ENCODE results near the gene MYH10.

DNA sequence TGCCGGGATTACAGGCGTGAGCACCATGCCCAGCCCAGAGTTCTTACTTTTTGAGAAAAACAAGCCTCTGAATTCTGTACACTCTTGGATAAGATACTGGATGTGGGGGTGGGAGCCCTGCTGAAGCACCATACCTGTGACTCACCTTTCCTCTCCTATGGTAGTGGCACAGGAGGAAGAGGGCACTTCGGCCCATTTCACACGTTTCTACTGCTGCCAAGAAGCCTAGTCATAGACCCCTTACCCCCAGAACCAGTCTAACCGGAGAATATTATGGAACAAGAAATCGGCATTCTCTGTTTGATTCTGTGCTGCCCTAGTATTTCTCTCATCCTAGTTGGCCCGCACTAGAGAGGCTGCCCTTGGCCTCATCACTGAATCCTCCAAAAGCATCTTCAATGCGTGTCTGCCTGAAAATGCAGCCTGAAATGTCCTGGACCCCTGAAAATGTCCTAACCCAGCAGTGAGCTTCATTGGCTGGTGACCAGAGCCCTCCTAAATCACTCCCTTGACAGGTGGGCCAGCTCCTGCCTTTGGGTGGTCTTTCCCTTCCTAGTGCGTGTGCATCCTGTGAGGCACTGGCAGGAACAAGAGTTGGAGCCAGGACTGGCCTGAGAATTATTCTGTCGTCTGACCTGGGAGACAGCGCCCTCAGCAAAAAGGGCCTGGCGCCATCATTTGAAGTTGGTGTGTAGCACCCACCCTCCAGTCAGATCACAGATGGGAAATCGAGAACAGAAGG lies 156.9 kb downstream of the MYH10 start:
- TF ChIP-seq, protein P1, sequence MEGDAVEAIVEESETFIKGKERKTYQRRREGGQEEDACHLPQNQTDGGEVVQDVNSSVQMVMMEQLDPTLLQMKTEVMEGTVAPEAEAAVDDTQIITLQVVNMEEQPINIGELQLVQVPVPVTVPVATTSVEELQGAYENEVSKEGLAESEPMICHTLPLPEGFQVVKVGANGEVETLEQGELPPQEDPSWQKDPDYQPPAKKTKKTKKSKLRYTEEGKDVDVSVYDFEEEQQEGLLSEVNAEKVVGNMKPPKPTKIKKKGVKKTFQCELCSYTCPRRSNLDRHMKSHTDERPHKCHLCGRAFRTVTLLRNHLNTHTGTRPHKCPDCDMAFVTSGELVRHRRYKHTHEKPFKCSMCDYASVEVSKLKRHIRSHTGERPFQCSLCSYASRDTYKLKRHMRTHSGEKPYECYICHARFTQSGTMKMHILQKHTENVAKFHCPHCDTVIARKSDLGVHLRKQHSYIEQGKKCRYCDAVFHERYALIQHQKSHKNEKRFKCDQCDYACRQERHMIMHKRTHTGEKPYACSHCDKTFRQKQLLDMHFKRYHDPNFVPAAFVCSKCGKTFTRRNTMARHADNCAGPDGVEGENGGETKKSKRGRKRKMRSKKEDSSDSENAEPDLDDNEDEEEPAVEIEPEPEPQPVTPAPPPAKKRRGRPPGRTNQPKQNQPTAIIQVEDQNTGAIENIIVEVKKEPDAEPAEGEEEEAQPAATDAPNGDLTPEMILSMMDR (IDR thresholded peaks at IDR 0.05; ENCODE audit: low read depth, low read length, missing input control), result no peak
- TF ChIP-seq RAD21 (IDR thresholded peaks at IDR 0.05) (no peak), EGR1 (IDR thresholded peaks at IDR 0.05; ENCODE audit: low read depth in 2 of 2) (no peak)

Data from liver (tissue), 3 donors.